T-cell (primary cell): ENCODE data around the gene FADD. TPM values are rescaled to one million over a fixed set of nuclear protein-coding genes. Genes with fewer than 3 reads are reported as not detected.
A peak's percentile ranks its signal among the peaks of the same experiment; 100 is the strongest.

Experiments used
- ATAC-seq, 4 experiments: fragments of 200-7000 bp in 3 of 4; fragments of 150-1000 bp in 1 of 4; cut with Tn5 transposase; replicated peaks in 1 of 4; 1 replicate in 3 of 4; 2 replicates in 1 of 4; pipeline ENCODE4 v1.10.0; 2021; ENCODE audit warnings: moderate library complexity in 3 of 4, mild to moderate bottlenecking in 2 of 4, moderate number of reproducible peaks in 1 of 4
- CTCF ChIA-PET, 2 donors: fragments of 300-600 bp; sonication (Branson Sonifier 250); formaldehyde crosslinking; loops; one replicate each; lab custom pipeline; 2022; ENCODE audit warnings: antibody characterized with exemption in 2 of 2; lab: Charles Lee
- POLR2A ChIA-PET, 2 donors: fragments of 300-600 bp; sonication (Branson Sonifier 250); formaldehyde crosslinking; loops; one replicate each; lab custom pipeline; 2022; ENCODE audit warnings: antibody characterized with exemption in 2 of 2; lab: Charles Lee
- DNase-seq, 35 experiments: peaks; one replicate each; pipeline versions ENCODE4 v3.0.0 to v3.0.0-alpha.2; 2013 to 2023
- H3K27ac ChIP-seq: one replicate; pipeline ENCODE4 v1.5.1; 2013; ENCODE audit warnings: low read length
- H3K27me3 ChIP-seq, 2 experiments: replicated peaks in 1 of 2; 1 replicate in 1 of 2; 2 replicates in 1 of 2; pipeline versions ENCODE4 v1.6.1 to v1.7.0; 2013; ENCODE audit warnings: low read length in 1 of 2, mixed read lengths in 1 of 2; ENCODE audit not compliant: control insufficient read depth in 2 of 2, insufficient read depth in 2 of 2; ENCODE audit errors: extremely low read depth in 1 of 2
- H3K36me3 ChIP-seq, 2 donors: 1 replicate in 1 of 2; 2 replicates in 1 of 2; pipeline versions ENCODE4 v1.6.1 to v1.7.0; 2013; ENCODE audit warnings: low read length in 1 of 2; ENCODE audit not compliant: control insufficient read depth in 2 of 2, insufficient read depth in 1 of 2; ENCODE audit errors: extremely low read depth in 1 of 2
- H3K4me1 ChIP-seq, 2 experiments: 1 replicate in 1 of 2; 2 replicates in 1 of 2; pipeline versions ENCODE4 v1.6.1 to v1.7.0; 2013; ENCODE audit warnings: low read length in 2 of 2, mixed read lengths in 1 of 2; ENCODE audit not compliant: insufficient read depth in 2 of 2, control insufficient read depth in 1 of 2; ENCODE audit errors: extremely low read depth in 1 of 2
- H3K4me3 ChIP-seq, 2 donors: 1 replicate in 1 of 2; 2 replicates in 1 of 2; pipeline versions ENCODE4 v1.5.1 to v1.7.0; 2013; ENCODE audit warnings: mild to moderate bottlenecking in 2 of 2, low read length in 1 of 2, moderate library complexity in 1 of 2; ENCODE audit not compliant: control insufficient read depth in 1 of 2; ENCODE audit errors: extremely low read depth in 1 of 2
- H3K9me3 ChIP-seq: 2 replicates; pipeline ENCODE4 v1.7.0; 2013
- H3K27ac Mint-ChIP-seq, 2 donors: one replicate each; pipeline ENCODE4 v1.8.0; 2020 to 2021; ENCODE audit warnings: mild to moderate bottlenecking in 2 of 2, mixed read lengths in 2 of 2
- H3K27me3 Mint-ChIP-seq, 2 donors: one replicate each; pipeline ENCODE4 v1.8.0; 2021 to 2022; ENCODE audit warnings: mixed read lengths in 2 of 2
- H3K36me3 Mint-ChIP-seq: one replicate; pipeline ENCODE4 v1.8.0; 2021; ENCODE audit warnings: mixed read lengths
- H3K4me1 Mint-ChIP-seq, 3 donors: one replicate each; pipeline ENCODE4 v1.8.0; 2020 to 2022; ENCODE audit warnings: mixed read lengths in 3 of 3, mild to moderate bottlenecking in 1 of 3
- H3K4me3 Mint-ChIP-seq, 3 donors: one replicate each; pipeline ENCODE4 v1.8.0; 2020 to 2022; ENCODE audit warnings: mild to moderate bottlenecking in 3 of 3, mixed read lengths in 3 of 3, moderate library complexity in 3 of 3
- H3K9me3 Mint-ChIP-seq, 3 donors: one replicate each; pipeline ENCODE4 v1.8.0; 2020 to 2022; ENCODE audit warnings: mixed read lengths in 3 of 3
- WGBS: methylation state at CpG from one replicate; pipeline ENCODE4 v1.1.5; 2013; ENCODE audit warnings: missing lambda C conversion rate; ENCODE audit not compliant: insufficient coverage; 5-methylcytosine and 5-hydroxymethylcytosine counted together
- total RNA-seq, 35 experiments: library from RNA in 6 of 35; stranded (reverse) in 6 of 35; fragments of 120-200 nt in 1 of 35; gene quantifications; one replicate each; pipeline versions ENCODE4 v1.2.1 to v1.2.4 and lab custom pipeline; 2013 to 2026

Gene FADD
- total RNA-seq, 5 donors from 2014 or later (not counting 1 experiment from before 2014, with no cell fraction given), result 8.4 to 53.9 (median 50.8) TPM

GRCh38 chr11:70252844-70253243 lies 49.7 kb downstream of the FADD start:
- no peaks in the 10 kb centered on the region for H3K36me3 Mint-ChIP-seq
- H3K27me3 Mint-ChIP-seq, result peaks cover 2 to 7% of the 10 kb centered on the region in 2 donors
- peaks cover 0 to 2% (median 0%) of the 10 kb centered on the region in 3 donors for H3K4me1 Mint-ChIP-seq
- peak in 2 of 35 experiments; percentile 0 to 24 for DNase-seq
- no peaks in the 10 kb centered on the region for H3K9me3 Mint-ChIP-seq
- Histone ChIP-seq H3K4me3 (no peak overlapping the region), H3K4me1 (peaks cover 0 to 9% of the 10 kb centered on the region in 2 experiments), H3K27me3 (peaks cover 0 to 7% of the 10 kb centered on the region in 2 experiments), H3K9me3 (no peaks in the 10 kb centered on the region), H3K27ac (no peak overlapping the region), H3K36me3 (no peaks in the 10 kb centered on the region)
- ChIA-PET POLR2A (no interaction called here), CTCF (no interaction called here)
- H3K27ac Mint-ChIP-seq, result no peak overlapping the region
- H3K4me3 Mint-ChIP-seq, result no peak overlapping the region
- no peak for ATAC-seq
- 69% methylated on average over 11 of the region's 12 CpGs for WGBS

- POLR2A ChIA-PET, result no interaction called here
- no peaks in the 10 kb centered on the region for H3K9me3 ChIP-seq
- no peak overlapping the region for H3K4me3 Mint-ChIP-seq
- H3K4me1 ChIP-seq, result peaks cover 0 to 9% of the 10 kb centered on the region in 2 experiments
- DNase-seq (no peak), ATAC-seq (no peak)
- peaks cover 0 to 10% of the 10 kb centered on the region in 2 experiments for H3K27me3 ChIP-seq
- peaks cover 2 to 7% of the 10 kb centered on the region in 2 donors for H3K27me3 Mint-ChIP-seq
- no peaks in the 10 kb centered on the region for H3K36me3 Mint-ChIP-seq
- peaks cover 0 to 2% (median 0%) of the 10 kb centered on the region in 3 donors for H3K4me1 Mint-ChIP-seq
- H3K27ac Mint-ChIP-seq, result no peak overlapping the region
- no peaks in the 10 kb centered on the region for H3K36me3 ChIP-seq
- CTCF ChIA-PET, result no interaction called here
- WGBS, result 83% methylated on average over 5 of the region's 12 CpGs
- no peaks in the 10 kb centered on the region for H3K9me3 Mint-ChIP-seq
- H3K27ac ChIP-seq, result no peak overlapping the region
- H3K4me3 ChIP-seq, result no peak overlapping the region
Measured at GRCh38 chr11:70255477-70256116, 52.5 kb downstream of the FADD start.

Other genes starting within 250 kb of the FADD start
- under 1 TPM in 3 of 5 donors, not detected in 2; 0.19 to 0.38 (median 0.33) TPM for gene ANO1, start 125.0 kb upstream of the FADD start, total RNA-seq
- gene PPFIA1, start 67.4 kb downstream of the FADD start, total RNA-seq, result 10 to 100 TPM; 41.0 to 50.7 (median 49.6) TPM
- 1 to 10 TPM in 4 of 5 donors, under 1 TPM in 1; 0.44 to 3.6 (median 2.3) TPM for gene CTTN, start 195.2 kb downstream of the FADD start, total RNA-seq